Activated CD4-positive, CD25-positive, alpha-beta regulatory T cell treated with anti-CD3 and anti-CD28 coated beads, Interleukin-2, amount 50 U/mL, for 24 hours (primary cell): ENCODE data around the gene RAI14.
"Not testable (repeated sequence)": the region's sequence is repeated elsewhere in the genome, so short reads cannot be mapped to it uniquely, and the experiment has no call there.

Experiments used
- ATAC-seq, 2 donors: fragments of 150-1000 bp; cut with Tn5 transposase; one replicate each; pipeline ENCODE4 v1.10.0; 2021; ENCODE audit warnings: mild to moderate bottlenecking in 1 of 2, moderate library complexity in 1 of 2

Gene RAI14

GRCh38 chr5:34736445-34737115 is 80.5 kb downstream of the RAI14 start:
- ATAC-seq: no peak

GRCh38 chr5:34737731-34738130 is 81.6 kb downstream of the RAI14 start:
- ATAC-seq: no peak

GRCh38 chr5:34738381-34738780 is 82.3 kb downstream of the RAI14 start:
- no peak for ATAC-seq

GRCh38 chr5:34740389-34740806 is 84.3 kb downstream of the RAI14 start:
- no peak for ATAC-seq

- no peak for ATAC-seq
Observed at GRCh38 chr5:34742061-34742460, 85.9 kb downstream of the RAI14 start.

GRCh38 chr5:34743878-34744277 is 87.8 kb downstream of the RAI14 start:
- no peak for ATAC-seq

- ATAC-seq: no peak
Observed at GRCh38 chr5:34748431-34748830, 92.3 kb downstream of the RAI14 start.

GRCh38 chr5:34749431-34749873 is 93.3 kb downstream of the RAI14 start:
- ATAC-seq: no peak

GRCh38 chr5:34750206-34750605 is 94.1 kb downstream of the RAI14 start:
- no peak for ATAC-seq

- ATAC-seq: no peak
Observed at GRCh38 chr5:34751807-34752736, 95.9 kb downstream of the RAI14 start.

GRCh38 chr5:34753236-34753635 is 97.1 kb downstream of the RAI14 start:
- not testable (repeated sequence) for ATAC-seq

- ATAC-seq: no peak
Observed at GRCh38 chr5:34755926-34756325, 99.8 kb downstream of the RAI14 start.

GRCh38 chr5:34756781-34757624 is 100.9 kb downstream of the RAI14 start:
- no peak for ATAC-seq

- no peak for ATAC-seq
Observed at GRCh38 chr5:34758514-34758913, 102.4 kb downstream of the RAI14 start.

GRCh38 chr5:34759213-34759612 is 103.1 kb downstream of the RAI14 start:
- not testable (repeated sequence) for ATAC-seq

GRCh38 chr5:34765662-34766061 is 109.5 kb downstream of the RAI14 start:
- ATAC-seq: no peak

GRCh38 chr5:34767180-34767579 is 111.1 kb downstream of the RAI14 start:
- ATAC-seq: no peak

GRCh38 chr5:34770486-34770885 is 114.4 kb downstream of the RAI14 start:
- no peak for ATAC-seq

GRCh38 chr5:34771076-34771475 is 114.9 kb downstream of the RAI14 start:
- ATAC-seq: no peak

- ATAC-seq: no peak
Observed at GRCh38 chr5:34772267-34773098, 116.4 kb downstream of the RAI14 start.

GRCh38 chr5:34774139-34774538 is 118.0 kb downstream of the RAI14 start:
- no peak for ATAC-seq

- ATAC-seq: not testable (repeated sequence)
Observed at GRCh38 chr5:34774678-34775077, 118.5 kb downstream of the RAI14 start.
